HEK293 (cell line): ENCODE data around the gene LIN9.

Experiments
- CTCF ChIA-PET: fragments of 350-600 bp; formaldehyde crosslinking; extraction: SDS; loops from one replicate; lab custom pipeline; 2021; ENCODE audit warnings: antibody characterized with exemption; lab: Yijun Ruan, JAX
- POLR2A ChIA-PET: fragments of 300-600 bp; formaldehyde crosslinking; extraction: SDS; loops from one replicate; lab custom pipeline; 2020; ENCODE audit warnings: antibody characterized with exemption, inconsistent platforms; lab: Yijun Ruan, JAX
- H3K27ac ChIP-seq: fragments of 200-500 bp; sonication (Bioruptor generic); 2 replicates; pipeline ENCODE4 v1.5.1; 2014; ENCODE audit warnings: low read depth, low read length, control low read depth, inconsistent platforms; ENCODE audit errors: extremely low read depth
- H3K36me3 ChIP-seq, 2 experiments: fragments of 200-500 bp in 1 of 2; sonication (Bioruptor generic) in 1 of 2; 1 replicate in 1 of 2; 2 replicates in 1 of 2; pipeline ENCODE4 v1.5.1; 2014 to 2017; ENCODE audit warnings: inconsistent platforms in 2 of 2, low read length in 2 of 2; ENCODE audit not compliant: control insufficient read depth in 2 of 2, insufficient read depth in 1 of 2
- H3K4me1 ChIP-seq: fragments of 200-500 bp; sonication (Bioruptor generic); 2 replicates; pipeline ENCODE4 v1.5.1; 2014; ENCODE audit warnings: mild to moderate bottlenecking, low read length, inconsistent platforms; ENCODE audit not compliant: control insufficient read depth, insufficient read depth
- H3K4me3 ChIP-seq: 2 replicates; pipeline ENCODE4 v1.5.1; 2011; ENCODE audit warnings: low read depth, mild to moderate bottlenecking, control low read depth, low read length, moderate library complexity
- H3K9me3 ChIP-seq: fragments of 200-500 bp; sonication (Bioruptor generic); 2 replicates; pipeline ENCODE4 v1.5.1; 2014; ENCODE audit warnings: low read depth, low read length, inconsistent platforms; ENCODE audit not compliant: control insufficient read depth, insufficient read depth
- FEZF1 ChIP-seq: fragments of 450-650 bp; formaldehyde crosslinking; IDR thresholded peaks from 2 replicates; pipeline ENCODE4 v1.5.1; 2016; ENCODE audit warnings: missing biosample characterization, missing genetic modification characterization
- MZF1 ChIP-seq: fragments of 450-650 bp; formaldehyde crosslinking; IDR thresholded peaks from 2 replicates; pipeline ENCODE4 v1.5.1; 2017; ENCODE audit warnings: missing biosample characterization, missing genetic modification characterization, borderline replicate concordance
- RBAK ChIP-seq: fragments of 450-650 bp; formaldehyde crosslinking; IDR thresholded peaks from 2 replicates; pipeline ENCODE4 v1.5.1; 2016; ENCODE audit warnings: missing biosample characterization, missing genetic modification characterization
- SP3 ChIP-seq: fragments of 450-650 bp; formaldehyde crosslinking; IDR thresholded peaks from 2 replicates; pipeline ENCODE4 v1.5.1; 2016; ENCODE audit warnings: missing biosample characterization, missing genetic modification characterization
- WT1 ChIP-seq: fragments of 450-650 bp; formaldehyde crosslinking; IDR thresholded peaks from 2 replicates; pipeline ENCODE4 v1.5.1; 2016; ENCODE audit warnings: missing biosample characterization, missing genetic modification characterization
- ZBTB1 ChIP-seq: fragments of 450-650 bp; formaldehyde crosslinking; IDR thresholded peaks from 2 replicates; pipeline ENCODE4 v1.5.1; 2016; ENCODE audit warnings: missing biosample characterization, missing genetic modification characterization
- ZNF112 ChIP-seq: fragments of 450-650 bp; formaldehyde crosslinking; IDR thresholded peaks from 2 replicates; pipeline ENCODE4 v1.5.0; 2017; ENCODE audit warnings: missing biosample characterization, missing genetic modification characterization
- ZNF133 ChIP-seq: fragments of 450-650 bp; formaldehyde crosslinking; IDR thresholded peaks from 2 replicates; pipeline ENCODE4 v1.5.1; 2016; ENCODE audit warnings: missing biosample characterization, missing genetic modification characterization
- ZNF2 ChIP-seq: fragments of 450-650 bp; formaldehyde crosslinking; IDR thresholded peaks from 2 replicates; pipeline ENCODE4 v1.5.1; 2016; ENCODE audit warnings: missing biosample characterization, missing genetic modification characterization
- ZNF248 ChIP-seq: fragments of 450-650 bp; formaldehyde crosslinking; IDR thresholded peaks from 2 replicates; pipeline ENCODE4 v1.5.1; 2017; ENCODE audit warnings: missing biosample characterization, missing genetic modification characterization
- ZNF311 ChIP-seq: fragments of 450-650 bp; formaldehyde crosslinking; IDR thresholded peaks from 2 replicates; pipeline ENCODE4 v1.5.1; 2017; ENCODE audit warnings: missing biosample characterization, missing genetic modification characterization, borderline replicate concordance
- ZNF521 ChIP-seq: fragments of 450-650 bp; formaldehyde crosslinking; IDR thresholded peaks from 2 replicates; pipeline ENCODE4 v1.5.1; 2017; ENCODE audit warnings: missing biosample characterization, mild to moderate bottlenecking, missing genetic modification characterization
- ZNF600 ChIP-seq: fragments of 450-650 bp; formaldehyde crosslinking; IDR thresholded peaks from 2 replicates; pipeline ENCODE4 v1.5.1; 2016; ENCODE audit warnings: missing biosample characterization, missing genetic modification characterization
- ZNF623 ChIP-seq: fragments of 450-650 bp; formaldehyde crosslinking; IDR thresholded peaks from 2 replicates; pipeline ENCODE4 v1.5.1; 2016; ENCODE audit warnings: missing biosample characterization, missing genetic modification characterization
- ZNF677 ChIP-seq: fragments of 450-650 bp; IDR thresholded peaks from 2 replicates; pipeline ENCODE4 v1.5.0; 2018; ENCODE audit warnings: missing biosample characterization, mild to moderate bottlenecking, missing genetic modification characterization, moderate library complexity
- ZSCAN23 ChIP-seq: fragments of 450-650 bp; formaldehyde crosslinking; IDR thresholded peaks from 2 replicates; pipeline ENCODE4 v1.5.1; 2016; ENCODE audit warnings: missing biosample characterization, missing genetic modification characterization
- TF ChIP-seq, protein P1 (sequence below): fragments of 450-650 bp; formaldehyde crosslinking; IDR thresholded peaks from 2 replicates; pipeline ENCODE4 v1.5.1; 2016; ENCODE audit warnings: missing biosample characterization, missing genetic modification characterization
- TF ChIP-seq, protein P2 (sequence below): fragments of 450-650 bp; formaldehyde crosslinking; IDR thresholded peaks from 2 replicates; pipeline ENCODE4 v1.5.1; 2017; ENCODE audit warnings: missing biosample characterization, missing genetic modification characterization
- TF ChIP-seq, protein P3 (sequence below): fragments of 450-650 bp; formaldehyde crosslinking; IDR thresholded peaks from 2 replicates; pipeline ENCODE4 v1.5.1; 2017; ENCODE audit warnings: missing biosample characterization, missing genetic modification characterization

LIN9 gene

DNA sequence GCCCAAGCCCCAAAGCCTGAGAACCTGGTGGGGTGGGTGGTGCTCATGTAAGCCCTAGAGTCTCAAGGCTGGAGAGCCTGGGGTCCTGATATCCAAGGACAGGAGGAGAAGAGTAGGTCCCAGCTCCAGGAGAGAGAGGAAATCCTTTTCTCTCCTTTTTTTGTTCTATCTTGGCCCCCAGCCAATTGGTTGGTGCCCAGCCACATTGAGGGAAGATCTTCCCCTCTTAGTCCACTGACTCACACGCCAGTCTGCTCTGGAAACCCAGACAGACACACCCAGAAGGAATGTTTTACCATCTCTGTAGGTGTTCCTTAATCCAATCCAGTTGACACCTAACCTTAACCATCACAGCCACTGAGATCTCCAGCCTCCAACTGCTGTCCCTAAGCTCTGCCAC lies 16.2 kb upstream of the LIN9 start:
- CTCF ChIA-PET: interaction anchor here (0.5 to 3.2 kb wide), 4 partner anchors 9 to 337 kb away, joined by 3 to 19 read pairs (median 6); no protein-coding TSS in a partner anchor

DNA sequence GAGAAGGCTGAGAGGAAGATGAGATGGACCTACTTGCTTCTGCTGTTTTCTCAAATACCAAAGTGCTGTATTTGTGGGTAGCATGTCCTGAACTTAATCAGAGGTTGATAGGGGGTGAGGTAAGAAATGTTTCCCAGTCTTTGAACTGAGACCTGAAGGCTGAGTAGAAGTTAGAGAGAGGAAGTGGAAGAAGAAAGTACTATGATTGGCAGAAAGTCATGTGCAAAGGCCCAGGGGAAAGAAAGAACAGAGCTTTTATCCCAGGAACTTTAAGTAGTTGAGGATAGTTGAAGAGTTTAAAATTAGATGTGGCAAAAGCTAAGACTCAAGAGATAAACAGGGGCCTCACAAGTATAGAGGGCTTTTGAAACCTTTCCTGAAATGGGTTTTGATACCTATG lies 15.5 kb upstream of the LIN9 start:
- Histone ChIP-seq H3K36me3 (no peaks in the 10 kb centered on the region), H3K9me3 (no peaks in the 10 kb centered on the region), H3K27ac (no peak overlapping the region), H3K4me3 (no peak overlapping the region), H3K4me1 (no peaks in the 10 kb centered on the region)
- TF ChIP-seq FEZF1 (tag by site-specific recombination) (no peak), ZSCAN23 (tag by site-specific recombination) (no peak), ZNF623 (tag by site-specific recombination) (peak; percentile 83), SP3 (tag by site-specific recombination) (no peak), ZNF311 (tag by site-specific recombination) (no peak), ZBTB1 (no peak)
- TF ChIP-seq, protein P1, sequence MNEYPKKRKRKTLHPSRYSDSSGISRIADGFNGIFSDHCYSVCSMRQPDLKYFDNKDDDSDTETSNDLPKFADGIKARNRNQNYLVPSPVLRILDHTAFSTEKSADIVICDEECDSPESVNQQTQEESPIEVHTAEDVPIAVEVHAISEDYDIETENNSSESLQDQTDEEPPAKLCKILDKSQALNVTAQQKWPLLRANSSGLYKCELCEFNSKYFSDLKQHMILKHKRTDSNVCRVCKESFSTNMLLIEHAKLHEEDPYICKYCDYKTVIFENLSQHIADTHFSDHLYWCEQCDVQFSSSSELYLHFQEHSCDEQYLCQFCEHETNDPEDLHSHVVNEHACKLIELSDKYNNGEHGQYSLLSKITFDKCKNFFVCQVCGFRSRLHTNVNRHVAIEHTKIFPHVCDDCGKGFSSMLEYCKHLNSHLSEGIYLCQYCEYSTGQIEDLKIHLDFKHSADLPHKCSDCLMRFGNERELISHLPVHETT (tag by site-specific recombination): no peak
- CTCF ChIA-PET: interaction anchor here (1.5 to 3.2 kb wide), 3 partner anchors 9 to 199 kb away, joined by 4 to 19 read pairs (median 10); no protein-coding TSS in a partner anchor
- POLR2A ChIA-PET: interaction anchor here (1.9 to 2.2 kb wide), 2 partner anchors 13 to 16 kb away, joined by 5 to 9 read pairs; partner anchors contain the start of gene LIN9

More for the DNA sequence above, 16.2 kb upstream of the LIN9 start:
- Histone ChIP-seq H3K4me3 (no peak overlapping the region), H3K27ac (no peak overlapping the region), H3K4me1 (no peaks in the 10 kb centered on the region), H3K36me3 (no peaks in the 10 kb centered on the region), H3K9me3 (no peaks in the 10 kb centered on the region)
- no peak; the same call in 1 of the 2 replicates for TF ChIP-seq ZNF112 (tag by site-specific recombination)
- TF ChIP-seq ZNF248: 0 out of 2 replicates have a peak, but pooled peaks have one; percentile 35
- TF ChIP-seq, protein P2, sequence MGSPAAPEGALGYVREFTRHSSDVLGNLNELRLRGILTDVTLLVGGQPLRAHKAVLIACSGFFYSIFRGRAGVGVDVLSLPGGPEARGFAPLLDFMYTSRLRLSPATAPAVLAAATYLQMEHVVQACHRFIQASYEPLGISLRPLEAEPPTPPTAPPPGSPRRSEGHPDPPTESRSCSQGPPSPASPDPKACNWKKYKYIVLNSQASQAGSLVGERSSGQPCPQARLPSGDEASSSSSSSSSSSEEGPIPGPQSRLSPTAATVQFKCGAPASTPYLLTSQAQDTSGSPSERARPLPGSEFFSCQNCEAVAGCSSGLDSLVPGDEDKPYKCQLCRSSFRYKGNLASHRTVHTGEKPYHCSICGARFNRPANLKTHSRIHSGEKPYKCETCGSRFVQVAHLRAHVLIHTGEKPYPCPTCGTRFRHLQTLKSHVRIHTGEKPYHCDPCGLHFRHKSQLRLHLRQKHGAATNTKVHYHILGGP: 0 out of 2 replicates have a peak, but pooled peaks have one; percentile 10
- POLR2A ChIA-PET: interaction anchor here (1.9 kb wide), 1 partner anchor 17 kb away, joined by 9 read pairs; the partner anchor contains the start of gene LIN9

DNA sequence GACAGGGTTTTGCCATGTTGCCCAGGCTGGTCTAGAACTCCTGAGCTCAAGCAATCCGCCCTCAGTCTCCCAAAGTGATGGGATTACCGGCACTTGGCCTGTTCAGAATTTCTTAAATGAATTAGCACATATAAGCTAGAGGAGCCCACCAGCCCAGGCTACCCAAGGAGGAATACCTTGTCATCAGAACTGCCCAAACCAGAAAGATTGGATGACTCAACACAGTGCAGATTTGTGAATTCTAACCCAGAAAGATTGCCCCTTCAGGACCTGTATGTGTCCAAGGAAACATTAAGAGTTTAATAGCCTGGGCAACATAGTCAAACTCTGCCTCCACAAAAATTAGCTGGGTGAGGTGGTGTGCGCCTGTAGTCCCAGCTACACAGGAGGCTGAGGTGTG lies 14.0 kb upstream of the LIN9 start:
- TF ChIP-seq WT1: no peak
- no peak for TF ChIP-seq RBAK
- TF ChIP-seq, protein P3, sequence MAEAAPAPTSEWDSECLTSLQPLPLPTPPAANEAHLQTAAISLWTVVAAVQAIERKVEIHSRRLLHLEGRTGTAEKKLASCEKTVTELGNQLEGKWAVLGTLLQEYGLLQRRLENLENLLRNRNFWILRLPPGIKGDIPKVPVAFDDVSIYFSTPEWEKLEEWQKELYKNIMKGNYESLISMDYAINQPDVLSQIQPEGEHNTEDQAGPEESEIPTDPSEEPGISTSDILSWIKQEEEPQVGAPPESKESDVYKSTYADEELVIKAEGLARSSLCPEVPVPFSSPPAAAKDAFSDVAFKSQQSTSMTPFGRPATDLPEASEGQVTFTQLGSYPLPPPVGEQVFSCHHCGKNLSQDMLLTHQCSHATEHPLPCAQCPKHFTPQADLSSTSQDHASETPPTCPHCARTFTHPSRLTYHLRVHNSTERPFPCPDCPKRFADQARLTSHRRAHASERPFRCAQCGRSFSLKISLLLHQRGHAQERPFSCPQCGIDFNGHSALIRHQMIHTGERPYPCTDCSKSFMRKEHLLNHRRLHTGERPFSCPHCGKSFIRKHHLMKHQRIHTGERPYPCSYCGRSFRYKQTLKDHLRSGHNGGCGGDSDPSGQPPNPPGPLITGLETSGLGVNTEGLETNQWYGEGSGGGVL (tag by site-specific recombination): no peak
- no peak for TF ChIP-seq ZNF133
- TF ChIP-seq ZNF600 (tag by site-specific recombination): no peak
- no peak for TF ChIP-seq ZNF521 (tag by site-specific recombination)
- TF ChIP-seq ZNF677 (tag by site-specific recombination): no peak
- no peak for TF ChIP-seq MZF1 (tag by site-specific recombination)
- no peak for TF ChIP-seq ZNF2 (tag by site-specific recombination)
- POLR2A ChIA-PET: interaction anchor here (1.6 to 2.2 kb wide), 2 partner anchors 12 to 14 kb away, joined by 5 to 6 read pairs; partner anchors contain the start of gene LIN9
- no peaks in the 10 kb centered on the region for H3K36me3 ChIP-seq
- H3K4me1 ChIP-seq: no peaks in the 10 kb centered on the region
- H3K4me3 ChIP-seq: no peak overlapping the region
- H3K9me3 ChIP-seq: no peaks in the 10 kb centered on the region
- no peak overlapping the region for H3K27ac ChIP-seq
- CTCF ChIA-PET: interaction anchor here (1.5 to 3.2 kb wide), 2 partner anchors 11 to 198 kb away, joined by 4 to 19 read pairs; no protein-coding TSS in a partner anchor
